HG03159 (cell line): ENCODE data around the gene ATP2C2.
"Not testable (repeated sequence)": the region's sequence is repeated elsewhere in the genome, so short reads cannot be mapped to it uniquely, and the experiment has no call there.

Experiments
- ATAC-seq: cut with Tn5 transposase; IDR thresholded peaks from one replicate; pipeline ENCODE4 v1.9.1; 2021; ENCODE audit warnings: mild to moderate bottlenecking, moderate library complexity; ENCODE audit not compliant: unreplicated experiment

ATP2C2 gene

DNA sequence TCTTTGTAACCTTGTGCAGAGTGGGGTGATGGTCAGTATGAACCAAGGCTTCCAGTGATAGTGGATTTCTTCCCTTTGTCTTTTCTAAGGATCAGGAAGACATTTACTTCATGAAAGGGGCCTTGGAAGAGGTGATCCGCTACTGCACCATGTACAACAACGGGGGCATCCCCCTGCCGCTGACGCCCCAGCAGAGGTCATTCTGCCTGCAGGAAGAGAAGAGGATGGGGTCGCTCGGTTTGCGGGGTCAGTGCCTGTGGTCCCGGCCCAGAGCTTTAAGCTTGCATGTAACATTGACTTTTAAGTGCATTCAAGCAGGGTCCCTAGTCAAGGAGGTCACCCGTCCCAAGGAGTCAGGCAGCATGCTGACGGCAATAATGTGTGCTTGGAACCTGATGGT lies 80.1 kb downstream of the ATP2C2 start:
- ATAC-seq = no peak

DNA sequence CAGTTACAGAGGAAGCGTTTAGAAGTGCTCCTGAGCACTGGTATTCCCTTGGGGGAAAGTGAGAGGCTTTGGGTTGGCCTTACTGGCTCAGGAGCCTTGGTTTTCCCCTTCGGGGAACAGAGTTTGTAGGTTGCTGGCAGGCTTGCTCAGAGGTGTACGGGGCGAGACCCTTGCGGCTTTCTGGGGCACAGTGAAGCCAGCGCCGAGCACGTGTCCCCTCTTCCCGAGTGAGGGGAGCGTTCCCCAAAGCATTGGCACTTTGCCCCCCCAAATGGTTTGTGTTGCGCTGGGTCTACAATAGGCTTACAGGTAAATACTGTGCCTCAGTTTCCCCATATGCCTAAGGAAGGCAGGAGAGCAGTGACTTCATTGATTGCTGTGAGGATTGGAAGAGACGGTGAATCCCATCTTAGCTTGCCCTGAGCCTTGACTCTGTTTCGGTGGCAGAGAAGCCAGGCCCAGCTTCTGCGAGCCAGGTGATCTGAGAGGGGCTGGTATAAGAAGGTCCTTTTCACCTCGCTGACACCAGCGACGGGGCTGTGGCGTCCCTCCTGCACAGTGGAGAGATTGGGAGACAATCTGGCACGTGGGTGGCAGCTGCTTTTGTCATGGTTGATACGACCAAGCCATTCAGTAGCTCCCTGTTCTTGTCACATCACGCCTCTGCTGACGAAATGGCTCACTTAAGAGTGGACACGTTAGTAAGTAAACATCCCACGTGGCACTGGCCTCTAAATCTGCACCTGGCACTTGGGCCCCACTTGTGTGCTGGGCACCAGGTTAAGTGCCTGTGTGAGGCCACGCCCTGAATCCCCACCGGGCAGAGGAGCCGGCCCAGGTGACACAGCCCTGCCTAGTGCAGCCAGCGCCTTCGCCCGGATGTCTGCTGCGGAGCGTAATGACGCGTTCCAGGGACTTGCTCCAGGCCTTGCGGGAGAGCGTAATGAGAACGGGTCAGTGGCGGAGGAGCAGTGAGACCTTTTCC lies 81.1 kb downstream of the ATP2C2 start:
- no peak for ATAC-seq

DNA sequence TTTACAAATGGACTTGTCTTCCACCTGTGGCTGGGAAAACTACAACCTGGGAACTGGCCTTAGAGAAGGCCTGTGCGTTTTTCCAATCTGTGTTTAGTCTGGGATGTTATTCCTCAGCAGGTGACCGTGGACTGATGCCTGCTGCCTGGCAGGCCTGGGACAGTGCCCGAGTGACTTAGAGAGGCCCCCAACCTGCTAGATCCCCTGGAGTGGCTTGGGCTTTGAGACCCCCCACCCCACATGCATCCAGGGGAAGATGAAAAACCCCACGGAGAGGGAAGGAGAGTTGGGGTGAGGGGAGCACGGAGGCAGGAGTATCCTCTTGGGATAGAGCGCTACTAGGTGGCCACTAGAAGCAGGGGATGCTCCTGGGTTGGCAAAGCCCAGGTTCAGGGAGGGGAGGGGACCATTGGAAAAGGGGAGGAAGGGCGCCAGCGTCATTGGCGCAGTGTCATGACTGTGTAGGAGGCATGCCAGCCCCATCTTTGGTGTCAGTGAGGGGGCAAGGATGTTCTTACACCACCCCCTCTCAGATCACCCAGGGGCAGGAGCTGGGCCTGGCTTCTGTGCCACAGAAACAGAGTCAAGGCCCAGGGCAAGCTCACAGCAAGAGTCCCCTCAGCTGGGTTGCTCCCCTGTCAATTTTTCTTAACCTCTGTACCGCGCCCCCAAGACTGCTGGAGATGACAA lies 82.0 kb downstream of the ATP2C2 start:
- no peak for ATAC-seq

DNA sequence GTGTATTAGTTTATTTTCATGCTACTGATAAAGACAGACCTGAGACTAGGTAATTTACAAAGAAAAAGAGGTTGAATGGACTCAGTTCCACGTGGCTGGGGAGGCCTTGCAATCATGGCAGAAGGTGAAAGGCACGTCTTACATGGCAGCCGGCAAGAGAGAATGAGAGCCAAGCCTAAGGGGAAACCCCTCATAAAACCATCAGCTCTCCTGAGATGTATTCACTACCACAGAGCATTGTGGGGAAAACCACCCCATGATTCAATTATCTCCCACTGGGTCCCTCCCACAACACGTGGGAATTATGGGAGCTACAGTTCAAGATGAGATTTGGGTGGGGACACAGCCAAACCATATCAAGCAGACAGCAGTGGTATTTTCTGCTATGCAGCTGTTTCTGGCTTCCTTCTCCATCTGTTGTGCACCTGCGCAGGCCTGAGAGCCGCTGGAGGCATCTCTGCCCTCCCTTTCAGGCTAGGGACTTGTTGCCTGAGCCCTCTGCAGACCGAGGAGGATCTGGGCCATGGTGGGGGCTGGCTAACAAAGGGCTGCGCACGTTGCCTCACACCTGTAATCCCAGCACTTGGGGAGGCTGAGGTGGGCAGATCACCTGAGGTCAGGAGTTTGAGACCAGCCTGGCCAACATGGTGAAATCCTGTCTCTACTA lies 82.8 kb downstream of the ATP2C2 start:
- not testable (repeated sequence) for ATAC-seq

DNA sequence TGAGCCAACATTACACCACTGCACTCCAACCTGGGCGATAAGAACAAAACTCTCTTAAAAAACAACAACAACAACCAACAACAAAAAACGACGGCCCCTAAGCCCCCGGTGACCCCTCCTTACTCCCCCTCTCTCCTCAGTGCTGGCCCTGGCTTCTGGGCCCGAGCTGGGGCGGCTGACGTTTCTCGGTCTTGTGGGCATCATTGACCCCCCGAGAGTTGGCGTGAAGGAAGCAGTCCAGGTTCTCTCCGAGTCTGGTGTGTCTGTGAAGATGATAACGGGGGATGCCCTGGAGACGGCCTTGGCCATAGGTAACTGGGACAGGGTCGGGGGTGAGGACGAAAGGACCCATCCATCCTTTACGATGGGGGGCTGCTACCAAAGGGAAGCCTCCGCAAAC lies 83.4 kb downstream of the ATP2C2 start:
- no peak for ATAC-seq

DNA sequence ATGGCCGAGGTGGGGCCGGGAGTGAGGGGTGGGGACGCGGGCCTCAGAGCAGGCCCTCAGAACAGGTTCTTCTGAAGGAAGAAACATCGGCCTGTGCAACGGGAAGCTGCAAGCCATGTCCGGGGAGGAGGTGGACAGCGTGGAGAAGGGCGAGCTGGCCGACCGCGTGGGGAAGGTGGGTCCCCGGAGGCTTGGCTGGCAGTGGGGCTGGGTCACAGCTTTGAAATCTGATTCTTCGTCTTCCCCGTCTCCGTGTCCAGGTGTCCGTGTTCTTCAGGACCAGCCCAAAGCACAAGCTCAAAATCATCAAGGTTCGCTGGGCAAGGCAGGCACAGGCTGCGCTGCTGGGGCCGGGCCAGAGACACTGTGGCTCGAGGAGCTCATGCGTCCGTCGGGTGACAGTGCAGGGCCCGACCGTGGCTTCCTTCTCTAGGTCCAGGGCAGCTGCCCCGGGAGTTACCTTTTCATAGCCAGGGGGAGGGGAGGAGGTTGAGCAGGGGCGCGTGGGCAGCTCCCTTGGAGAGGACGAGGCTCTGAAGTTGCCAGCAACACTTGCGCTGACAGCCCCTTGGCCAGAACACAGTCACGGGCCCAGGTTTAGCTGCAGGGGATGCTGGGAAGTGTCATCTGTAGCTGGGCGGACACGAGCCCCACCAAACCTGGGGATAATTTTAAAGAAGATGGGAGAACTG lies 84.9 kb downstream of the ATP2C2 start:
- ATAC-seq = no peak

DNA sequence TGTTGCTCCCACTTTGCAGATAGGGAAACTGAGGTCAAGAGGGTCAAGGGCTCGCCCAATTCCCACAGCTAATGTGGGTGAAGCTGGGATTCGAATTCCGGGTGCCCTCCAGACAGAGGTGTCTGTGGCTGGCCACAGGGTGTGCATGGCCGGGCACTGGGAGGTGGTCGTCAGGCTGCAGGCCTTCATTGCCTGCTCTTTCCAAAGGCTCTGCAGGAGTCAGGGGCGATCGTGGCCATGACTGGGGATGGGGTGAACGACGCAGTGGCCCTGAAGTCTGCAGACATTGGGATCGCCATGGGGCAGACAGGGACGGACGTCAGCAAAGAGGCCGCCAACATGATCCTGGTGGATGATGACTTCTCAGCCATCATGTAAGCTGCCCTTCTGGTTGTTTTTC lies 86.3 kb downstream of the ATP2C2 start:
- ATAC-seq = no peak

DNA sequence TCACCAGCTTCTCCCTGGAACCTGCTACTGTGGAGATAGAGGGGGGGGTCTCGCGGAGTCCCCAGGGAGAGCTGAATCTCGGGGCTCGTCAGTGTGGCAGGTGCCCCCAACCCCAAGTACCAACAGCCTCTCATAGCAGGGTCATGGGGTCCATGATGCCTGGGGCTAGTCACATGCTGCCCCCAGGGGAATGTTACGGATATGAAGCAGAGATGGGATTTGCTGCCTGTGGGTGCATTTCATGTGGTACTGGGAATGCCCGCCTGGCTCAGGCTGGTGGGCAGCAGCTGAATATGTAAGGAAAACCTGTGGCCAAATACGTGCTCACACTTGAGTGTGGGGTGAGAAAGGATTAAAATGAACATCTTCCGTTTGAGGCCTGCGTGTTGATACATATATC lies 86.7 kb downstream of the ATP2C2 start:
- ATAC-seq = no peak

DNA sequence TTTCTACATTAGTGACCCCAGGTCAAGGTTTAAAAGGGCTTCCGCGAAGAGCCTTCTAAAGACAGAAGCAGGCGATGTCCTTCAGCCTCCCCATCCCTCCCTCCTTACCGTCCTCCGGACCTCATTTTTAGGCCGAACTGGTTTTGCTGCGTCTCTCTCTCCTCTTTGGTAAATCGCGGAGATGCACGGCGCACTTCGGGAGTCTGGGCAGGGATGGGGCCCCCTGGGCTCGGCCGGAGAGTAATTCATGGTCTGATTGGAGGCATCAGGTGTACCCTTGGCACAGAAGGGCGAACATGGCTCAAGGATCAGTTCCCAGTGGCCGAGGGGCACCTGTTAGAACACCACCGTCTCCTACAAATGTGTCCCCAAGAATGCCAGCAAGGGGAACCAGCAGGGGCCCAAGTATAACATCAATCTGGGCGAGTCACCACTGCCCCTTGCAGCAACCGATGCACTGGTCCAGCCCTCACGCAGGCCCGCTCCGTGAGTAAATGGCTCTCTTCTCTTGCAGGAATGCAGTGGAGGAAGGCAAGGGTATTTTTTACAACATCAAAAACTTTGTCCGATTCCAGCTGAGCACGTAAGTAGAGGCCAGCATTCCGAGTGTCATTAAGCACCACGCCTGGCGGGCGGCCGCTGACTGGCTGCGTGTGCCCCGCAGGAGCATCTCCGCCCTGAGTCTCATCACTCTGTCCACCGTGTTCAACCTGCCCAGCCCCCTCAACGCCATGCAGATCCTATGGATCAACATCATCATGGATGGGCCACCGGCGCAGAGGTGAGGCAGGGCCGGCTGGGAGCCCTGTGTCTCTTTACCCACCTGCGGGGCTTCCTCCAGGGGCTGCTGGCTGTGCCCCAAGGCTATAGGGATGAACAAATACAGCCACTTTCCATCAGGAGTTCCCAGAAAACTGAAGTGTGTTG lies 90.5 kb downstream of the ATP2C2 start:
- ATAC-seq = no peak

DNA sequence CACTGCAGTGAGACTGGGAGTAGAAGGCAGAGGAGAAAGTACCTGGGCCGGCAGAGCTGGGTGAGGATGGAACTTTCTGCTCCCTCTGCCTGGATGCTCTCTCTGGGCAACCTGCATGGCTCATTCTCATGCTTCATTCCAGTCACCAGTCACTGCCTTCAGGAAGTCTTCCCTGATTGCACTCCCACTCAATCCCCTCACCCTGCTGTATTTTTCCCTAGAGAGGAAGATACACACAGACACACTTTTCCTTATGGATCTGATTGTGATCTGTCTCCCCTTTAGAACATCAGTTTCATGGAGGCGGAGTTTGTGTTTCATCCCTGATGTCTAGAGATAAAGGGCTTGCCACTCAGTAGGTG lies 91.2 kb downstream of the ATP2C2 start:
- ATAC-seq = no peak

DNA sequence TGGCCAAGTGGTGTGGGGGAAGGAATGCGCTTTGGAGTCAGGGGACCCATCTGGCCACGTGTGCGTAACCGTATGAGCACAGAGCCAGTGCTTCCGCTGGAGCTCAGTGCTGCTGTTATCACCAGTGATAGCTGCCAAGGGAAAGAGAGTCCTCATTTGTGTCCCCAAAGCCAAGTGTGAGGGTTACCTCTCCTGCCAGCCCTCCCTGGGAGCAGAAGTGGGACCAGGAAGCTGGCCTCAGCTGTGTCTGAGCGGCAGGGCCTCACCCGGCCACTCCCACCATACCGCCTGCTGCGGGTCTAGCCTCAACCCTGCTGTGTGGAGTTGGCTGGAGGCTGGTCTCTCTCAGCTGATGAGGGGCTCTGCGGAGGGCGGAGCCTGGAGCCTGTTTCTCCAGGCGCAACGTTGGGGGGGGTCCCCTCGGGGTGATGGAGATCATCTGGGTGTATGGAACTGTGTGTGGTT lies 91.6 kb downstream of the ATP2C2 start:
- ATAC-seq = no peak

DNA sequence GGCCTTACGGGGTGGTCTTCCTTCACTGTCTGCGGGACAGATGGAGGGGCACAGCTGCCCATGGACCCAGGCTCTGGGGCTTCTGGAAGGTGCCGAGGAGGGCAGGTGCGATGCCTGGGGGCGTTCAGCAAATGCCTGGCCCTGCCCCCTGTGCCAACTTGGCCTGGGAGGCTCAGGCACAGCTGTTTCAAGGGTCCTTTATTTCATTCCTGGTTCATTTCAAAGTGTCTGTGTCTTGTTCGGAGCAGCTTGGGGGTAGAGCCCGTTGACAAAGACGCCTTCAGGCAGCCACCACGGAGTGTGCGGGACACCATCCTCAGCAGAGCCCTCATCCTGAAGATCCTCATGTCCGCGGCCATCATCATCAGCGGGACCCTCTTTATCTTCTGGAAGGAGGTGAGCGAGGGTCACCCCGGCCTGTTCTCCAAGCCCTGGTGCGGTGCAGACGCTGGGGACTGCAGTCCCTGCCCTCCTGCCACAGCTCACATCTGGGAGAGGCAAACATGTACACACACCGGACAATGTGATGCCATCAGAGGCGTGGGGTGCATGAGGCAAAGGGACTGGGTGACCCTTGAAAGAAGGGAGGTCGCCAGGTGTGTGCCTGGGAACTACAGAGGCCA lies 92.2 kb downstream of the ATP2C2 start:
- ATAC-seq = no peak

DNA sequence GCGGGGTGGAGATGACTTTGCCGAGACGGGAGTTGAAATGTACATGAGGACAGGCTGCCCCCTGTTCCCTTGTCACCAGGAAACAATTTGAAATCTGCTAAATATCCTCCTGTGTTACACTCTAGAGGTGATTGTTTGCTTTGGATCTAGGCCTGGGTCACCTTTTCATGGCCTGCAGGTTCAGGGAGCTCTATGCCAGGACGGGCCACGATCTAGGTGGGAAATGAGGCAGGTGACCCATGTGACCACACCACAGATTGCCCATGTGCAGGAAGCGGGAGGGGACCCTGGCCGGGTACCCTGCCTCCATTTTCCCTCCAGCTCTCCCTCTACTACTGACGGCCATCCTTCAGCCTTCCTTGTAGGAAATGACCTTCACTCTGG lies 92.7 kb downstream of the ATP2C2 start:
- no peak for ATAC-seq

DNA sequence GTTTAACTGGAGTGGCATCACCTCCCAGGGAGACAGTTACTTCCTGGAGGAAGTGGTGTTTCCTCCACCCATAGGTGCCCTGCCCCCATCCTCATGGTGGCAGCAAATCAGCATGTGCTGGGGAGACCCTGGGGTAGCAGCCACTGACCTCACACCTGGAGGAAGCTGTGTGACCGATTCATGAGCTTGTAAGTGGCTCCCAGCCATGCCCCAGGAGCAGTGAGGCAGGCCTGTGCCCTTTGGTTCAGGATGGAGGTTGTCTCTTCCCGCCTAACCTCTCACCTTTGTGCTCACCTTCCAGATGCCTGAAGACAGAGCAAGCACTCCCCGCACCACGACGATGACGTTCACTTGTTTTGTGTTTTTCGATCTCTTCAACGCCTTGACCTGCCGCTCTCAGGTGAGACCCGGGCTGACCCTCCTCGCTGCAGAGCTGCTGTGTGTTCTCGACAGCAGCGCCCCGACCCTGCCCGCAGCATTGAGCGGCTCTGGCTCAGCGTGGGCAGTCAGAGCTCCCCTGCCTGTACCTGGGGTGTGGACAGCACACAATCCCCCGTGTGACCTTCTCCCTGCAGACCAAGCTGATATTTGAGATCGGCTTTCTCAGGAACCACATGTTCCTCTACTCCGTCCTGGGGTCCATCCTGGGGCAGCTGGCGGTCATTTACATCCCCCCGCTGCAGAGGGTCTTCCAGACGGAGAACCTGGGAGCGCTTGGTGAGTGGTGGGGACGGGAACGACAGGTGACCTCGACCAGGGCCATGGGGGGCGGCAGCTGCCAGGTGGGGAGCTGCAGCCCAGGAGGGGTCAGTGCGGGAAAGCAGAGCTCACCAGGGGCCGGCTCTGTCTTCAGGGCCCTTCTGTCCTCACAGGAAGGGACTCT lies 93.3 kb downstream of the ATP2C2 start:
- no peak for ATAC-seq

DNA sequence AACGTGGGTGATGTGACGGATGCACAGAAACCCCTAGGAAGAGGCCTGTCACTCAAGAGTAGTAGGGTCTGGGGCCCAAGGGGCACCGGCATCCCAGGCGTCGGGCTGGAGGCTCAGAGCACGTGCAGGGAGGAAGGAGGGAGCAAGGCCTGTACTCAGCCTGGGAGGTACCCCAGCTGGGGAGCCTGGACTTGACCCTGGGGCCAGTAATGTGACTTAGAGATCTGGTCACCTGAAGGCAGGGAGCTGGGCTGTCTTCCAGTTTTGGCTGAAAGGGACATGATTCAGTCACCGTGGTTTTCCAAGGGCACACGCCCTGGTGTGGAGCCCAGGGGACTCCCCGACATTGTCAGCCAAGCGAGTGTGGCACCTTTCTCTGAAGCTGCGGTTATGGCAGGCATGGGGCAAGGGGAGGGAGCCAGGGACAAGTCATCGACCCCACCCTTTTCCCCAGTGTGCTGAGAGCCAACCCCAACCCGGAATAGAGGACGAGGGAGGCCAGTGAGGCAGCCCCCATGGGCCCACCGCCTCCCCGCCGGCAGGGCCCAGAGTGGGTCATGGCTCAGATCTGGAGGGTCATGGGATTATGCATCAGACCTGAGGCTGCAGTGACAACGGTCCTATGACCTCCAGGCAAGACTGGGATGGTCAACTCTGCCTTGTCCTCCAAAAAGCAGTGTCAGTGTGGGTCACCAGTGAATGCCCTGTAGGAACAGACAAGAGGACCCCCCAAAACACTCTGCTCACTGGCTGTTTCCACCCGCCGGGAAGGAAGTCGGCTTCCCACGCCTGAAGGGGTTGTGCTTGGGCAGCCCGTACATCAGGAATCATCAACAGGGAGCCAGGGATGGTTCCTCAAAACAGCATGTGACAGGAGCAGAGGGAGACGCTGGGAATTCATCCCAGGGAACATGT lies 94.2 kb downstream of the ATP2C2 start:
- no peak for ATAC-seq

DNA sequence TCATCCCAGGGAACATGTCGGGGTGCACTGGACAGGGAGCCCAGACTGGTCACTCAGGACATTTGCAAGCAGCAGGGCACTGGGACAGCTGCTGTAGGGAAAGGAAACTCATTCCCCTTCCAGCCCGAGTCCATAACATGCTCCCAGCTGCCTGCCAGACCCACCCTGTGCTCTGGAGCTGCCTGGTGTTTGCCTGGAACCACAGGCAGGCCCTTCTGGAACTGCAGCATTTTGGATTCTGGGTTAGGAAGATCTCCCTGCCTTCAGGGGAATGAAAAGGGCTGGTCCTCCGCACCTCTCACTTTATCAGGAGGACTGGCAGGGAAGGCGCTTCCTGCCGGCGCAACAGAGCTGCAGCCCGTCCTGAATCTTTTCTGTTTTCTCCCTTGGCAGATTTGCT lies 94.9 kb downstream of the ATP2C2 start:
- no peak for ATAC-seq

DNA sequence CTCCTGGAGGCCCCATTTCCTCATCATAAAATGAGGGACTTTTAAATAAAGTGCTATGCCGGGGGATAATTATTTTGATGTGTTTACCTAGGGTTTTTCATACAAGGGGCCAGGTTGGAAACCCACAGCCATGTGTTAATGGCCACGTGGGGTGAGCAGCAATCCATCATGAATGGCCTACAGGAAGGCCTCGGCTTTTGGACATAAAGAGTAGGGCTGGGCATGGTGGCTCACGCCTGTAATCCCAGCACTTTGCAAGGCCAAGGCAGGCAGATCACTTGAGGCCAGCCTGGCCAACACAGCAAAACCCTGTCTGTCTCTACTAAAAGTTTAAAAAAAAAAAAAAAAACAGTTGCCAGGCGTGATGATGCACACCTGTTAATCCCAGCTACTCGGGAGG lies 95.8 kb downstream of the ATP2C2 start:
- no peak for ATAC-seq

DNA sequence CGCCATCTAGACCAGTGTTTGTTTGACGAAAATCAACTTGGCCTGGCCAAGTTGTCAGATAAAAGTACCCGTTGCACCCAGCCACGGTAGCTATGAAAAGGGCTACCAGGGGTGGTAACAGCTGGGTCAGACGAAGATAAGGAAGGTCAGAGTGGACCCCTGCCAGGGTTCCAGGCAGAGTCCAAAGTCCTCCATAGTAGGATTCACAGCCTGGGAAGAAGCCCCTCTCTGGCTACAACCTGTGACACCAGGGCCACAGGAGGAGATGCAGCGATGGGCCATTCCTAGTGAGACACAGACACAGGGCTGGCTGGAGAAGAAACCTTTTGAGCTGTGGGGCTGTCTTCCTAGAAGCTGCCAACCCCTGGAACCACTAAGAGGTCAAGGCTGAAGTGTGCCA lies 96.8 kb downstream of the ATP2C2 start:
- ATAC-seq = no peak
